ENCODE results near the gene LGR4.

- TF ChIP-seq CTCF (conservative IDR thresholded peaks at IDR 0.05; ENCODE audit: low read depth in 2 of 2) (no peak), JUNB (IDR thresholded peaks at IDR 0.05; ENCODE audit: unreplicated experiment) (no peak), EZH2 (IDR thresholded peaks at IDR 0.05; ENCODE audit: low read depth, unreplicated experiment) (no peak), ETS1 (IDR thresholded peaks at IDR 0.05) (no peak), EZH2phosphoT487 (IDR thresholded peaks at IDR 0.05; ENCODE audit: unreplicated experiment) (no peak), REST (IDR thresholded peaks at IDR 0.05; ENCODE audit: unreplicated experiment) (no peak), POLR2AphosphoS5 (IDR thresholded peaks at IDR 0.05; ENCODE audit: low read depth) (no peak), CREB1 (CRISPR knock-in tag; IDR thresholded peaks at IDR 0.05; ENCODE audit: low read depth) (no peak), ZNF462 (CRISPR knock-in tag; IDR thresholded peaks at IDR 0.05) (no peak)
These were observed 70.1 kb downstream of the LGR4 start for GRCh38 chr11:27402450-27402849.

Data from GM23338 (cell line).